ENCODE results near the gene LMTK3. TPM values are rescaled to one million over a fixed set of nuclear protein-coding genes. Genes with fewer than 3 reads are reported as not detected.
A peak's percentile ranks its signal among the peaks of the same experiment; 100 is the strongest.

Gene LMTK3
- total and polyA plus RNA-seq, 2 of the 13 experiments (the other 11 are each of a cell fraction or from before 2014, with no cell fraction given), result 0.18 to 0.29 TPM

DNA sequence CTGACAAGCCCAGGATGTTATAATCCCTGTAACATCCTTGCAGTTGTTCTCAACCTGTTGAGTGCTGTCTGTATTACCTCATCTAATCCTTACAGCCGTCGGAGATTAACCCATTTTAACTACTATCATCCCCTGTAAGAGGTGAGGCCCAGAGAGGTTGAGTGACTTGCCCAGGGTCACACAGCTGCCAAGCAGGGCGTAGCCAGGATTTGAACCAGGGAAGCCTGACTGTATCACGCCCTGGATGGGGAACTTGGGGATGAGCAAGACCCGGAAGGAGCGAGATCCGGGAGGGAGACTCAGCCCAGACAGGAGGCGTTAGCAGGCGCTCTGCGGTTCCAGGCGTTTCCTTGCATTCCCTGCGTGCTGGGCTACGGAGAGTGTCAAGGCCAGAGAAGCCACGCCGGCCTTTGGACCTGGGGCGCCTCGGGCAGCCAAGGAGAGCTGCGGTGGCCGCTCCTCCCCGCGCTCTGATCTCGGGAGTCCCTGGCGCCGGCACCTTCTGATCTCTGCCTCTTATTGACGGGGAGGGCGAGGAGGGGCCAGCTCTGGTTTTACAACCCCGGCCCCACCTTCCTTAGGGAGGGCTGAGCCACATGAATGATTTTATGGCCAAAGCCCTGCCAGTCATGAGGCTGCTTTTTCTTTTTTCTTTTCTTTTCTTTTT, 46.5 kb upstream of the LMTK3 start (continued):
- TF ChIP-seq GABPA (IDR thresholded peaks at IDR 0.05; ENCODE audit: low read depth, low read length) (no peak), GABPA (CRISPR knock-in tag; IDR thresholded peaks at IDR 0.05; ENCODE audit: low read depth) (peak; percentile 49), ZNF782 (CRISPR knock-in tag; IDR thresholded peaks at IDR 0.05; ENCODE audit: borderline replicate concordance) (no peak), RARG (CRISPR knock-in tag; IDR thresholded peaks at IDR 0.05; ENCODE audit: low read depth) (no peak), CC2D1A (CRISPR knock-in tag; IDR thresholded peaks at IDR 0.05) (no peak), ZNF546 (CRISPR knock-in tag; conservative IDR thresholded peaks at IDR 0.05) (no peak), ZFP1 (CRISPR knock-in tag; IDR thresholded peaks at IDR 0.05) (peak; percentile 66; the same call in 1 of the 2 replicates), CAMTA2 (CRISPR knock-in tag; IDR thresholded peaks at IDR 0.05; ENCODE audit: borderline replicate concordance) (no peak), ZNF282 (IDR thresholded peaks at IDR 0.05; ENCODE audit: partially characterized antibody) (no peak), ZSCAN30 (CRISPR knock-in tag; IDR thresholded peaks at IDR 0.05) (no peak), NRL (CRISPR knock-in tag; IDR thresholded peaks at IDR 0.05; ENCODE audit: borderline replicate concordance) (peak; percentile 70; the same call in 1 of the 2 replicates), ZNF879 (CRISPR knock-in tag; IDR thresholded peaks at IDR 0.05) (no peak), ZZZ3 (CRISPR knock-in tag; IDR thresholded peaks at IDR 0.05; ENCODE audit: borderline replicate concordance) (no peak), ARNT2 (CRISPR knock-in tag; IDR thresholded peaks at IDR 0.05; ENCODE audit: low read depth) (0 out of 2 replicates have a peak, but pooled peaks have one; percentile 42), KAT2B (IDR thresholded peaks at IDR 0.05; ENCODE audit: borderline replicate concordance, low read depth, low read length) (no peak), ZNF644 (CRISPR knock-in tag; IDR thresholded peaks at IDR 0.05; ENCODE audit: low read depth) (peak; percentile 64; the same call in 1 of the 2 replicates), ATF1 (CRISPR knock-in tag; IDR thresholded peaks at IDR 0.05) (no peak), PHF20 (CRISPR knock-in tag; IDR thresholded peaks at IDR 0.05) (no peak), MEIS2 (CRISPR knock-in tag; IDR thresholded peaks at IDR 0.05) (peak; percentile 83), ZBTB7A (CRISPR knock-in tag; IDR thresholded peaks at IDR 0.05) (peak; percentile 85; the same call in 1 of the 2 replicates), POLR2AphosphoS5 (IDR thresholded peaks at IDR 0.05; ENCODE audit: low read depth, low read length) (no peak)
- TF ChIP-seq, protein P1, sequence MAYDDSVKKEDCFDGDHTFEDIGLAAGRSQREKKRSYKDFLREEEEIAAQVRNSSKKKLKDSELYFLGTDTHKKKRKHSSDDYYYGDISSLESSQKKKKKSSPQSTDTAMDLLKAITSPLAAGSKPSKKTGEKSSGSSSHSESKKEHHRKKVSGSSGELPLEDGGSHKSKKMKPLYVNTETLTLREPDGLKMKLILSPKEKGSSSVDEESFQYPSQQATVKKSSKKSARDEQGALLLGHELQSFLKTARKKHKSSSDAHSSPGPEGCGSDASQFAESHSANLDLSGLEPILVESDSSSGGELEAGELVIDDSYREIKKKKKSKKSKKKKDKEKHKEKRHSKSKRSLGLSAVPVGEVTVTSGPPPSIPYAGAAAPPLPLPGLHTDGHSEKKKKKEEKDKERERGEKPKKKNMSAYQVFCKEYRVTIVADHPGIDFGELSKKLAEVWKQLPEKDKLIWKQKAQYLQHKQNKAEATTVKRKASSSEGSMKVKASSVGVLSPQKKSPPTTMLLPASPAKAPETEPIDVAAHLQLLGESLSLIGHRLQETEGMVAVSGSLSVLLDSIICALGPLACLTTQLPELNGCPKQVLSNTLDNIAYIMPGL (CRISPR knock-in tag; IDR thresholded peaks at IDR 0.05; ENCODE audit: borderline replicate concordance in 1 of 2, low read depth in 1 of 2), result peak; percentile 49 to 63; a peak in 2 of 4 replicates
- TF ChIP-seq, protein P2, sequence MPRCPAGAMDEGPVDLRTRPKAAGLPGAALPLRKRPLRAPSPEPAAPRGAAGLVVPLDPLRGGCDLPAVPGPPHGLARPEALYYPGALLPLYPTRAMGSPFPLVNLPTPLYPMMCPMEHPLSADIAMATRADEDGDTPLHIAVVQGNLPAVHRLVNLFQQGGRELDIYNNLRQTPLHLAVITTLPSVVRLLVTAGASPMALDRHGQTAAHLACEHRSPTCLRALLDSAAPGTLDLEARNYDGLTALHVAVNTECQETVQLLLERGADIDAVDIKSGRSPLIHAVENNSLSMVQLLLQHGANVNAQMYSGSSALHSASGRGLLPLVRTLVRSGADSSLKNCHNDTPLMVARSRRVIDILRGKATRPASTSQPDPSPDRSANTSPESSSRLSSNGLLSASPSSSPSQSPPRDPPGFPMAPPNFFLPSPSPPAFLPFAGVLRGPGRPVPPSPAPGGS (CRISPR knock-in tag; IDR thresholded peaks at IDR 0.05), result no peak; the same call in 1 of the 2 replicates
- TF ChIP-seq, protein P3, sequence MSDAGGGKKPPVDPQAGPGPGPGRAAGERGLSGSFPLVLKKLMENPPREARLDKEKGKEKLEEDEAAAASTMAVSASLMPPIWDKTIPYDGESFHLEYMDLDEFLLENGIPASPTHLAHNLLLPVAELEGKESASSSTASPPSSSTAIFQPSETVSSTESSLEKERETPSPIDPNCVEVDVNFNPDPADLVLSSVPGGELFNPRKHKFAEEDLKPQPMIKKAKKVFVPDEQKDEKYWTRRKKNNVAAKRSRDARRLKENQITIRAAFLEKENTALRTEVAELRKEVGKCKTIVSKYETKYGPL (CRISPR knock-in tag; IDR thresholded peaks at IDR 0.05), result no peak
- TF ChIP-seq, protein P4, sequence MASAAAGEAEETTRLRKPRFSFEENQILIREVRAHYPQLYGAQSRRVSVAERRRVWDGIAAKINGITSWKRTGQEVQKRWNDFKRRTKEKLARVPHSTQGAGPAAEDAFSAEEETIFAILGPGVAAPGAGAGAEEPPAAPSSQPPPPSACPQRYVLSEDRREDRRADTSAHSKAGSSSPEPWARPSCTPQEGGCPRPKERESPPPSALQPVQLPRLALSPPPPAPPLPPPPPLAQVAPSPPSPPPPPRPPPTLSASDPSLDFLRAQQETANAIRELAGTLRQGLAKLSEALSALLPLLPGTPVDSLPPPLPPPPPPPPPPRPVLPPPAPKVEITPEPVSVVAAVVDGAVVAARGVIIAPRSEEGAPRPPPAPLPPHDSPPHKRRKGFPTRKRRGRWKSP (CRISPR knock-in tag; IDR thresholded peaks at IDR 0.05), result peak; percentile 68; the same call in 1 of the 2 replicates
- TF ChIP-seq, protein P5, sequence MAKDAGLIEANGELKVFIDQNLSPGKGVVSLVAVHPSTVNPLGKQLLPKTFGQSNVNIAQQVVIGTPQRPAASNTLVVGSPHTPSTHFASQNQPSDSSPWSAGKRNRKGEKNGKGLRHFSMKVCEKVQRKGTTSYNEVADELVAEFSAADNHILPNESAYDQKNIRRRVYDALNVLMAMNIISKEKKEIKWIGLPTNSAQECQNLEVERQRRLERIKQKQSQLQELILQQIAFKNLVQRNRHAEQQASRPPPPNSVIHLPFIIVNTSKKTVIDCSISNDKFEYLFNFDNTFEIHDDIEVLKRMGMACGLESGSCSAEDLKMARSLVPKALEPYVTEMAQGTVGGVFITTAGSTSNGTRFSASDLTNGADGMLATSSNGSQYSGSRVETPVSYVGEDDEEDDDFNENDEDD (CRISPR knock-in tag; IDR thresholded peaks at IDR 0.05; ENCODE audit: borderline replicate concordance), result peak; percentile 61; the same call in 1 of the 2 replicates

All from HepG2 (cell line).